HG02588 (cell line): ENCODE results near the gene UBALD2.
"Not testable (repeated sequence)": the region's sequence is repeated elsewhere in the genome, so short reads cannot be mapped to it uniquely, and the experiment has no call there.

Experiments
- ATAC-seq: cut with Tn5 transposase; IDR thresholded peaks from one replicate; pipeline ENCODE4 v1.9.1; 2021; ENCODE audit warnings: mild to moderate bottlenecking, moderate library complexity; ENCODE audit not compliant: unreplicated experiment

The UBALD2 gene

GRCh38 chr17:76244721-76245120, 20.4 kb upstream of the UBALD2 start:
- not testable (repeated sequence) for ATAC-seq

GRCh38 chr17:76246080-76247066, 18.8 kb upstream of the UBALD2 start:
- ATAC-seq, result peak; percentile 94

- ATAC-seq, result no peak
These were observed 17.8 kb upstream of the UBALD2 start for GRCh38 chr17:76247304-76247703.

GRCh38 chr17:76248013-76248782, 16.9 kb upstream of the UBALD2 start:
- ATAC-seq, result no peak

- ATAC-seq, result no peak
These were observed 15.0 kb upstream of the UBALD2 start for GRCh38 chr17:76250141-76250540.

- ATAC-seq, result no peak
These were observed 13.6 kb upstream of the UBALD2 start for GRCh38 chr17:76251478-76252039.

- ATAC-seq, result no peak
These were observed 12.9 kb upstream of the UBALD2 start for GRCh38 chr17:76252040-76252954.

- not testable (repeated sequence) for ATAC-seq
These were observed 12.0 kb upstream of the UBALD2 start for GRCh38 chr17:76252967-76253766.

- no peak for ATAC-seq
These were observed 11.3 kb upstream of the UBALD2 start for GRCh38 chr17:76253841-76254240.

- ATAC-seq, result no peak
These were observed 10.9 kb upstream of the UBALD2 start for GRCh38 chr17:76254275-76254674.

- no peak for ATAC-seq
These were observed 9.2 kb upstream of the UBALD2 start for GRCh38 chr17:76255801-76256429.

GRCh38 chr17:76256430-76257050, 8.6 kb upstream of the UBALD2 start:
- ATAC-seq, result not testable (repeated sequence)

GRCh38 chr17:76260220-76260619, 4.9 kb upstream of the UBALD2 start:
- ATAC-seq, result no peak

- no peak for ATAC-seq
These were observed 4.5 kb upstream of the UBALD2 start for GRCh38 chr17:76260669-76261068.

- no peak for ATAC-seq
These were observed 3.5 kb upstream of the UBALD2 start for GRCh38 chr17:76261421-76262215.

GRCh38 chr17:76262732-76263344, 2.3 kb upstream of the UBALD2 start:
- no peak for ATAC-seq

- no peak for ATAC-seq
These were observed 1.3 kb upstream of the UBALD2 start for GRCh38 chr17:76263896-76264295.

GRCh38 chr17:76264425-76264754, 758 bp upstream of the UBALD2 start:
- ATAC-seq, result peak; percentile 0
